ENCODE measurements around the gene MIEN1.

Gene MIEN1

DNA sequence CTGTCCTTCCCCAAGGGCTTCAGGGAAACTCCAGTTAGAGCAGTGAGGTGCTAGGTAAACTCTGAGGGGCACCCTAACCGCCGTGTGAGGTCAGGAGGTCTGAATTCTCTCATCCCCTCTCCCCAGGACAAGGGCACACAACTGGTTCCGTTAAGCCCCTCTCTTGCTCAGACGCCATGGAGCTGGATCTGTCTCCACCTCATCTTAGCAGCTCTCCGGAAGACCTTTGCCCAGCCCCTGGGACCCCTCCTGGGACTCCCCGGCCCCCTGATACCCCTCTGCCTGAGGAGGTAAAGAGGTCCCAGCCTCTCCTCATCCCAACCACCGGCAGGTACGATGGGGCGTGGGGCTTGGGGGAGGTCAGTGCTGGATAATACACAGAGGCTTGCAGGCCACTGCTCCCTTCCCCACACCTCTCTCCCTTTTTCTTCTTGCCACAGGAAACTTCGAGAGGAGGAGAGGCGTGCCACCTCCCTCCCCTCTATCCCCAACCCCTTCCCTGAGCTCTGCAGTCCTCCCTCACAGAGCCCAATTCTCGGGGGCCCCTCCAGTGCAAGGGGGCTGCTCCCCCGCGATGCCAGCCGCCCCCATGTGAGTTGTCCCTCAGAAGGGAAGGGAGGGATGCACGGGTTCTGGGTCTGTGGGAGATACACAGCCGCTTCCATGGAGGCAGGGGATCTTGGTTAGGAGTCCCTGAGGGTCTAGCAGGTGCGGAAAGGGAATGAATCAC lies 12.0 kb upstream of the MIEN1 start:
- Histone ChIP-seq H3K79me2 (ENCODE audit: low read length) (no peaks in the 10 kb centered on the region), H3K27ac (ENCODE audit: low read length) (no peak overlapping the region), H3K4me1 (ENCODE audit: low read length) (peaks cover 29% of the 10 kb centered on the region), H3K27me3 (ENCODE audit: low read depth, low read length) (peaks cover 7% of the 10 kb centered on the region), H3K4me3 (ENCODE audit: low read length) (no peak overlapping the region), H3K4me2 (ENCODE audit: low read length) (no peak overlapping the region), H4K20me1 (ENCODE audit: insufficient read depth, low read length) (no peaks in the 10 kb centered on the region), H3K9me3 (ENCODE audit: insufficient read depth, low read length) (no peaks in the 10 kb centered on the region), H3K9ac (ENCODE audit: low read length) (no peak overlapping the region), H3K36me3 (replicated peaks; ENCODE audit: low read depth, low read length) (no peaks in the 10 kb centered on the region), H2AFZ (ENCODE audit: low read depth, low read length) (no peak overlapping the region)
- TF ChIP-seq EZH2phosphoT487 (IDR thresholded peaks at IDR 0.05; ENCODE audit: low read depth) (no peak), CTCF (IDR thresholded peaks at IDR 0.05; ENCODE audit: low read depth, low read length) (no peak)

DNA sequence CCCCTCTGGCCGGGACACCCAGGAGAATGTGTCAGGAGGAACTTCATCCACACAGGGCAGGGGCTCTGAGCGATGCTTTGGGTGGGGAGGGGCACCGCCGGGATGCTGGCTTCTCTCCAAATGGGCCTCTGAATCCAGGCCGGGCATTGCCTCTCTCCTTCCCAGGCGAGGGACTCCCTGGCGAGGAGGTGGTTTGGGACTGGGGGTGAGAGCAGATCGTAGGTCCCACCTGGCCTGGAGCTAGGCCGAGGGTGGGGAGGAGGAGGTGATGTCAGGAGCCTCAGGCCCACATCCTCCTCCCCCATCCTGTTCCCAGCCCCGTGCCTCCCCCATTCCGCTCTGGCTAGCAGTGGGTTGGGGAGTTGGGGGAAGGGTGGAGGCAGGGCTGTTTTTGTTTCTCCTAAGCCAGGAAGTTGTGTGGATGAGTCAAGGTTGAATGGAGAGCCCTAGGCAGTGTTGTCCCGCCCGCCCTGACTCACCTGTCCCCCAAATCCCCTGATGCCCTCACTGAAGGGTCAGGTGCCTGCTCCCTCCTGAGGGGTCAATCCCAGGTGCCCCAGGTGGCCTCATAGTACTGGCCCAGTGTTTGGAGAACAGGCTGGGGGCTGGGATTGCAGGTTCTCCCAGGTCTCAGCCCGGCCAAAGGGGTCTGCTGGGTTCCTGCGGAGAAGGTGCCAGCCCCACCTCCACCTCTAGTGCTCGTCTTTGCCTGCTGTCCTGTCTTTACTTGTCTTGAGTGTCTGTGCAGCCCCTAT lies 10.2 kb upstream of the MIEN1 start:
- Histone ChIP-seq H4K20me1 (ENCODE audit: insufficient read depth, low read length) (no peaks in the 10 kb centered on the region), H2AFZ (ENCODE audit: low read depth, low read length) (0 out of 2 replicates have a peak overlapping the region, but pooled peaks have one; percentile 17), H3K4me3 (ENCODE audit: low read length) (no peak overlapping the region), H3K9ac (ENCODE audit: low read length) (no peak overlapping the region), H3K4me2 (ENCODE audit: low read length) (no peak overlapping the region), H3K27me3 (ENCODE audit: low read depth, low read length) (peaks cover 14% of the 10 kb centered on the region), H3K36me3 (replicated peaks; ENCODE audit: low read depth, low read length) (no peaks in the 10 kb centered on the region), H3K4me1 (ENCODE audit: low read length) (peaks cover 29% of the 10 kb centered on the region), H3K27ac (ENCODE audit: low read length) (no peak overlapping the region), H3K79me2 (ENCODE audit: low read length) (no peaks in the 10 kb centered on the region), H3K9me3 (ENCODE audit: insufficient read depth, low read length) (no peaks in the 10 kb centered on the region)
- TF ChIP-seq CTCF (IDR thresholded peaks at IDR 0.05; ENCODE audit: low read depth, low read length), result no peak
- no peak for TF ChIP-seq EZH2phosphoT487 (IDR thresholded peaks at IDR 0.05; ENCODE audit: low read depth)

GRCh38 chr17:39739885-39740356 lies 9.6 kb upstream of the MIEN1 start:
- H3K4me2 ChIP-seq (ENCODE audit: low read length), result peak overlapping the region; percentile 87

More at GRCh38 chr17:39739885-39740356, 9.6 kb upstream of the MIEN1 start:
- Histone ChIP-seq H3K4me3 (ENCODE audit: low read length) (peak overlapping the region; percentile 79), H2AFZ (ENCODE audit: low read depth, low read length) (peak overlapping the region; percentile 17; the same call in 1 of the 2 replicates), H3K27me3 (ENCODE audit: low read depth, low read length) (peaks cover 14% of the 10 kb centered on the region), H3K9me3 (ENCODE audit: insufficient read depth, low read length) (no peaks in the 10 kb centered on the region), H3K36me3 (replicated peaks; ENCODE audit: low read depth, low read length) (no peaks in the 10 kb centered on the region), H3K4me1 (ENCODE audit: low read length) (peaks cover 29% of the 10 kb centered on the region), H3K27ac (ENCODE audit: low read length) (no peak overlapping the region), H3K9ac (ENCODE audit: low read length) (no peak overlapping the region), H4K20me1 (ENCODE audit: insufficient read depth, low read length) (no peaks in the 10 kb centered on the region), H3K79me2 (ENCODE audit: low read length) (no peaks in the 10 kb centered on the region)
- TF ChIP-seq EZH2phosphoT487 (IDR thresholded peaks at IDR 0.05; ENCODE audit: low read depth) (no peak), CTCF (IDR thresholded peaks at IDR 0.05; ENCODE audit: low read depth, low read length) (no peak)

Data from OCI-LY3 (cell line).